HCT116 (cell line): ENCODE measurements around the gene PHF14. TPM values are rescaled to one million over a fixed set of nuclear protein-coding genes. Genes with fewer than 3 reads are reported as not detected.
A peak's percentile ranks its signal among the peaks of the same experiment; 100 is the strongest.

Experiments used
- ATAC-seq: fragments of 200-7000 bp; cut with Tn5 transposase; 2 replicates; pipeline ENCODE4 v1.9.1; 2020; ENCODE audit warnings: mild to moderate bottlenecking, moderate library complexity
- Bru-seq: library from RNA; stranded (reverse); fragments of 400-500 nt; gene quantifications from one replicate; lab custom pipeline; 2021; lab: Mats Ljungman, UMichigan
- BruChase-seq, 2 experiments: library from RNA; stranded (reverse); fragments of 400-500 nt; gene quantifications; one replicate each; lab custom pipeline; 2021; lab: Mats Ljungman, UMichigan
- BruUV-seq: library from RNA; stranded (reverse); fragments of 400-500 nt; replicated peaks from 2 replicates; lab custom pipeline; 2021; lab: Mats Ljungman, UMichigan
- CTCF ChIA-PET: fragments of 300-600 bp; sonication (Branson Sonifier 250); formaldehyde crosslinking; loops from one replicate; lab custom pipeline; 2021; ENCODE audit warnings: antibody characterized with exemption; lab: Charles Lee
- POLR2A ChIA-PET: fragments of 300-600, 350-600 bp; sonication (Branson Sonifier 250); formaldehyde crosslinking; loops from one replicate; lab custom pipeline; 2021; ENCODE audit warnings: antibody characterized with exemption; lab: Charles Lee
- RAD21 ChIA-PET, 2 experiments: fragments of 300-600 bp; sonication (Branson Sonifier 250); formaldehyde crosslinking; loops; one replicate each; lab custom pipeline; 2023; ENCODE audit warnings: low total read pairs in 2 of 2; ENCODE audit not compliant: uncharacterized antibody in 2 of 2, unreplicated experiment in 2 of 2, low non-redundant PET in 1 of 2; lab: Charles Lee
- DNase-seq: peaks from one replicate; pipeline ENCODE4 v3.0.0-alpha.2; 2010; ENCODE audit warnings: low read depth, low spot score
- H2AFZ ChIP-seq: fragments of 200-600 bp; shearing (Covaris generic), sonication (generic); 2 replicates; pipeline ENCODE4 v1.6.1; 2017; ENCODE audit warnings: low read depth, mixed run types, mixed read lengths, antibody characterized with exemption, low read length; ENCODE audit not compliant: poor library complexity, severe bottlenecking
- H3K27ac ChIP-seq: 2 replicates; pipeline ENCODE4 v1.5.1; 2012; ENCODE audit warnings: low read depth, low read length
- H3K27me3 ChIP-seq: fragments of 200-600 bp; sonication (generic); 2 replicates; pipeline ENCODE4 v1.6.1; 2016; ENCODE audit warnings: mixed run types, low read length, mixed read lengths; ENCODE audit not compliant: insufficient read depth
- H3K36me3 ChIP-seq, 2 experiments: fragments of 200-500 bp in 1 of 2; fragments of 200-600 bp in 1 of 2; sonication (Bioruptor generic) in 1 of 2; sonication (generic) in 1 of 2; 2 replicates each; pipeline versions ENCODE4 v1.5.1 to v1.6.1; 2014 to 2016; ENCODE audit warnings: low read length in 2 of 2, inconsistent platforms in 1 of 2, mixed read lengths in 1 of 2, mixed run types in 1 of 2; ENCODE audit not compliant: insufficient read depth in 2 of 2, control insufficient read depth in 1 of 2
- H3K4me1 ChIP-seq, 2 experiments: fragments of 200-600 bp in 1 of 2; sonication (generic) in 1 of 2; 2 replicates each; pipeline versions ENCODE4 v1.5.1 to v1.6.1; 2012 to 2017; ENCODE audit warnings: low read length in 2 of 2, inconsistent platforms in 1 of 2, mild to moderate bottlenecking in 1 of 2, mixed read lengths in 1 of 2, mixed run types in 1 of 2, moderate library complexity in 1 of 2; ENCODE audit not compliant: insufficient read depth in 2 of 2, control insufficient read depth in 1 of 2
- H3K4me2 ChIP-seq: fragments of 200-600 bp; sonication (generic); 2 replicates; pipeline ENCODE4 v1.6.1; 2017; ENCODE audit warnings: mixed run types, low read length, mixed read lengths
- H3K4me3 ChIP-seq, 2 experiments: fragments of 200-600 bp in 1 of 2; sonication (generic) in 1 of 2; replicated peaks in 1 of 2; 2 replicates each; pipeline ENCODE4 v1.5.1; 2011 to 2016; ENCODE audit warnings: low read length in 2 of 2, control low read depth in 1 of 2, low read depth in 1 of 2, mild to moderate bottlenecking in 1 of 2, mixed read lengths in 1 of 2, mixed run types in 1 of 2
- H3K79me2 ChIP-seq: fragments of 200-600 bp; sonication (generic); 2 replicates; pipeline ENCODE4 v1.6.1; 2017; ENCODE audit warnings: mild to moderate bottlenecking, mixed run types, low read length, moderate library complexity, mixed read lengths; ENCODE audit not compliant: insufficient read depth
- H3K9ac ChIP-seq: fragments of 200-600 bp; sonication (generic); 2 replicates; pipeline ENCODE4 v1.6.1; 2016; ENCODE audit warnings: low read length, mixed read lengths
- H3K9me2 ChIP-seq: fragments of 200-600 bp; sonication (generic), shearing (Covaris generic); 2 replicates; pipeline ENCODE4 v1.6.1; 2017; ENCODE audit warnings: mixed run types, mild to moderate bottlenecking, moderate library complexity; ENCODE audit not compliant: insufficient read depth
- H3K9me3 ChIP-seq, 2 experiments: fragments of 200-500 bp in 1 of 2; fragments of 200-600 bp in 1 of 2; sonication (Bioruptor generic) in 1 of 2; sonication (generic) in 1 of 2; 2 replicates each; pipeline ENCODE4 v1.6.1; 2014 to 2017; ENCODE audit warnings: low read length in 2 of 2, mixed read lengths in 2 of 2, inconsistent platforms in 1 of 2, low read depth in 1 of 2, mild to moderate bottlenecking in 1 of 2, mixed run types in 1 of 2, moderate library complexity in 1 of 2; ENCODE audit not compliant: control insufficient read depth in 1 of 2, insufficient read depth in 1 of 2
- H4K20me1 ChIP-seq: fragments of 200-600 bp; sonication (generic), shearing (Covaris generic); 2 replicates; pipeline ENCODE4 v1.6.1; 2017; ENCODE audit warnings: mixed run types, mild to moderate bottlenecking, moderate library complexity; ENCODE audit not compliant: insufficient read depth
- CBX3 ChIP-seq: IDR thresholded peaks from 2 replicates; pipeline ENCODE4 v1.6.1; 2012; ENCODE audit warnings: low read depth
- EZH2 ChIP-seq: fragments of 200-600 bp; sonication (generic); IDR thresholded peaks from 2 replicates; pipeline ENCODE4 v1.6.1; 2017; ENCODE audit warnings: antibody characterized with exemption, mixed run types
- EZH2phosphoT487 ChIP-seq: fragments of 200-600 bp; IDR thresholded peaks from 2 replicates; pipeline ENCODE4 v1.6.1; 2018; ENCODE audit warnings: antibody characterized with exemption, borderline replicate concordance
- FOSL1 ChIP-seq: IDR thresholded peaks from 2 replicates; pipeline ENCODE4 v1.6.1; 2012; ENCODE audit warnings: low read depth
- JUND ChIP-seq: IDR thresholded peaks from 2 replicates; pipeline ENCODE4 v1.6.1; 2012
- POLR2A ChIP-seq: IDR thresholded peaks from 2 replicates; pipeline ENCODE4 v1.7.0; 2011; ENCODE audit warnings: borderline replicate concordance; ENCODE audit not compliant: insufficient read depth, insufficient read length; ENCODE audit errors: extremely low read depth
- POLR2AphosphoS5 ChIP-seq: IDR thresholded peaks from 2 replicates; pipeline ENCODE4 v1.6.1; 2011; ENCODE audit warnings: mild to moderate bottlenecking, low read depth, low read length, moderate library complexity
- RAD21 ChIP-seq: IDR thresholded peaks from 2 replicates; pipeline ENCODE4 v1.6.1; 2012; ENCODE audit warnings: low read depth, mild to moderate bottlenecking
- SP1 ChIP-seq: IDR thresholded peaks from 2 replicates; pipeline ENCODE4 v1.6.1; 2012; ENCODE audit warnings: low read depth
- SRF ChIP-seq: IDR thresholded peaks from 2 replicates; pipeline ENCODE4 v1.6.1; 2012; ENCODE audit warnings: low read depth
- ZNF274 ChIP-seq: fragments of 200-500 bp; sonication (Bioruptor generic); IDR thresholded peaks from 2 replicates; pipeline ENCODE4 v1.6.1; 2014; ENCODE audit warnings: mild to moderate bottlenecking, low read depth, low read length, inconsistent platforms
- intact Hi-C: fragments of 100-400 bp; cut with micrococcal nuclease; formaldehyde crosslinking; loops from 2 replicates; pipeline ENCODE4 v1.10.0; 2022
- long read RNA-seq: library from polyadenylated mRNA; unstranded; transcript quantifications from one replicate; pipeline ENCODE4 v2.0.0, GENCODE V29; 2021; ENCODE audit not compliant: unreplicated experiment
- polyA plus RNA-seq: library from polyadenylated mRNA; unstranded; fragments of >200 nt; gene quantifications from 2 replicates; pipeline ENCODE4 v1.2.1, GENCODE V29; 2012; ENCODE audit warnings: missing spikeins
- total RNA-seq: library from RNA; stranded (reverse); gene quantifications from one replicate; pipeline ENCODE4 v1.2.1, GENCODE V29; 2021; ENCODE audit not compliant: unreplicated experiment
- TF ChIP-seq, protein P1 (sequence below): IDR thresholded peaks from 2 replicates; pipeline ENCODE4 v1.6.1; 2012
- TF ChIP-seq, protein P2 (sequence below), 3 experiments: fragments of 200-600 bp in 1 of 3; sonication (generic) in 1 of 3; IDR thresholded peaks in 2 of 3; conservative IDR thresholded peaks in 1 of 3; 2 replicates each; pipeline ENCODE4 v1.5.1; 2012 to 2017; ENCODE audit warnings: low read depth in 2 of 3, low read length in 2 of 3, antibody characterized with exemption in 1 of 3, borderline replicate concordance in 1 of 3, control low read depth in 1 of 3, mild to moderate bottlenecking in 1 of 3, mixed read lengths in 1 of 3, mixed run types in 1 of 3, moderate library complexity in 1 of 3; ENCODE audit not compliant: insufficient read depth in 1 of 3
- TF ChIP-seq, protein P3 (sequence below): IDR thresholded peaks from 2 replicates; pipeline ENCODE4 v1.6.1; 2011; ENCODE audit warnings: mild to moderate bottlenecking, low read length, moderate library complexity; ENCODE audit not compliant: insufficient replicate concordance; ENCODE audit errors: extremely low read depth
- TF ChIP-seq, protein P4 (sequence below): IDR thresholded peaks from 2 replicates; pipeline ENCODE4 v1.6.1; 2012

Gene PHF14, protein sequence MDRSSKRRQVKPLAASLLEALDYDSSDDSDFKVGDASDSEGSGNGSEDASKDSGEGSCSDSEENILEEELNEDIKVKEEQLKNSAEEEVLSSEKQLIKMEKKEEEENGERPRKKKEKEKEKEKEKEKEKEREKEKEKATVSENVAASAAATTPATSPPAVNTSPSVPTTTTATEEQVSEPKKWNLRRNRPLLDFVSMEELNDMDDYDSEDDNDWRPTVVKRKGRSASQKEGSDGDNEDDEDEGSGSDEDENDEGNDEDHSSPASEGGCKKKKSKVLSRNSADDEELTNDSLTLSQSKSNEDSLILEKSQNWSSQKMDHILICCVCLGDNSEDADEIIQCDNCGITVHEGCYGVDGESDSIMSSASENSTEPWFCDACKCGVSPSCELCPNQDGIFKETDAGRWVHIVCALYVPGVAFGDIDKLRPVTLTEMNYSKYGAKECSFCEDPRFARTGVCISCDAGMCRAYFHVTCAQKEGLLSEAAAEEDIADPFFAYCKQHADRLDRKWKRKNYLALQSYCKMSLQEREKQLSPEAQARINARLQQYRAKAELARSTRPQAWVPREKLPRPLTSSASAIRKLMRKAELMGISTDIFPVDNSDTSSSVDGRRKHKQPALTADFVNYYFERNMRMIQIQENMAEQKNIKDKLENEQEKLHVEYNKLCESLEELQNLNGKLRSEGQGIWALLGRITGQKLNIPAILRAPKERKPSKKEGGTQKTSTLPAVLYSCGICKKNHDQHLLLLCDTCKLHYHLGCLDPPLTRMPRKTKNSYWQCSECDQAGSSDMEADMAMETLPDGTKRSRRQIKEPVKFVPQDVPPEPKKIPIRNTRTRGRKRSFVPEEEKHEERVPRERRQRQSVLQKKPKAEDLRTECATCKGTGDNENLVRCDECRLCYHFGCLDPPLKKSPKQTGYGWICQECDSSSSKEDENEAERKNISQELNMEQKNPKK
- total RNA-seq = 13.8 TPM
- 3.3 and 3.6 TPM in 2 replicates for polyA plus RNA-seq
- percentile 86 among the genes with signal in this experiment for Bru-seq, nascent RNA
- percentile 60 among the genes with signal in this experiment for BruChase-seq, experiment 1, labeled RNA remaining after a 6-hour chase
- BruChase-seq, experiment 2, labeled RNA remaining after a 2-hour chase = percentile 77 among the genes with signal in this experiment
- long read RNA-seq, transcript PHF14-202 (17 exons, 2,627 nt) = major isoform, 5 of 12 reads
- long read RNA-seq, partial matches to known transcripts = 0 of 12 reads
- long read RNA-seq, other reads (novel, unspliced or antisense) = 7 of 12 reads

DNA sequence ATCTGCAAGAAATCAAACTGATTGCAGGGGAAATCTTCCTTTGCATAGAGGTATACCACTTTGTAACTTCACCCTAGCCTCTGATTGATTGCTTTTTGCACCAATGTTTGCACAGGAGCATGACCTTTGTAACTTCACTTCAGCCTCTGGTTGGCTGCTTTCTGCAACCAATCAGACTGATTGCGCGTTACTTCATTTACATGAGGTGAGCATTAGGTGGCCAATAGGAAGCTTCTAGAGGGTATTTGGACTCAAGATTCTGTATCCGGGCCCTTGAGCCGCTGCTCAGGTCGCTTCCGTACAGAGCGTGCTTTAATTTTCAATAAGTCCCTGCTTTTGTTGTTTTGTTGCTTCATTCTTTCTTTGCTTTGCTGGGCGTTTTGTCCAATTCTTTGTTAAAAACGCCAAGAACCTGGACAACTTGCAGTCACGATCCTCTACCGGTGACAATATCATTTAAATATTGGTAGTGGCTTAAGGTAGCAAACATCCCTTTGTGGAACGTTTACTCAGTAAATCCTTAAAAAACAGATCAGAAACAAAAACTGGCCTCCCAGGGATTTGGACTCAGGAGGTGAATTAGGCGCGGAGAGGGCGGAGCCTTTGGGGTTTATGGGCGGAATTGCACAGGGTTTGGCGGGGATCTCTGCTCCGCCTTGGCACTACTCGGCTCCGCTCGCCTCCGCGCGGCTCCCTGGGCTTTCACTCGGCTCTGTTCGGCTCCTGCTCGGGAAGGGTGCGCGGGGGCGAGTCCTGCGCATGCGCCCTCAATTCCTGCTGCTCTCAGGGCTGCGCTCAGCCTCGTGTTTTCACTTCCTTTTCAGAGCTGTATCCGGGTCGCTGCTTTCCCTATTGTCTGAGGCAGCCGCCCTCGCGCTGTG is at the start of gene PHF14:
Gene PHF14, plus strand, starts transcription at position 812 of the 881 bp plus-strand sequence. CDS start 452 bp downstream, outside the sequence.
- Histone ChIP-seq H3K36me3 (peaks cover 4 to 5% of the 10 kb centered on the region in 2 experiments; a peak in 1 of 4 replicates), H3K9me3 (no peaks in the 10 kb centered on the region), H4K20me1 (no peaks in the 10 kb centered on the region), H3K79me2 (peaks cover 42% of the 10 kb centered on the region), H3K27ac (peak within 1 kb of the TSS; percentile 76), H3K9ac (peak within 1 kb of the TSS; percentile 94), H3K4me3 (peak within 1 kb of the TSS; percentile 83 to 92), H3K9me2 (no peaks in the 10 kb centered on the region; the same call in 1 of the 2 replicates), H3K4me1 (peaks cover 0 to 21% of the 10 kb centered on the region in 2 experiments; a peak in 3 of 4 replicates), H3K27me3 (no peaks in the 10 kb centered on the region), H2AFZ (peak within 1 kb of the TSS; percentile 99), H3K4me2 (peak within 1 kb of the TSS; percentile 96)
- ATAC-seq (peak; percentile 99), DNase-seq (peak; percentile 93)
- ChIA-PET CTCF (no interaction called here), POLR2A (interaction anchor here (0.7 kb wide), 2 partner anchors 10 to 118 kb away, joined by 3 read pairs; no protein-coding TSS in a partner anchor), RAD21 (no interaction called here)
- intact Hi-C loops = loop anchor here (1.0 kb wide), 1 partner anchor 33 kb away; a partner anchor contains a TSS
- BruUV-seq = no TSS peak
- TF ChIP-seq EZH2phosphoT487 = no peak
- TF ChIP-seq, protein P1, sequence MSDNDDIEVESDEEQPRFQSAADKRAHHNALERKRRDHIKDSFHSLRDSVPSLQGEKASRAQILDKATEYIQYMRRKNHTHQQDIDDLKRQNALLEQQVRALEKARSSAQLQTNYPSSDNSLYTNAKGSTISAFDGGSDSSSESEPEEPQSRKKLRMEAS = peak; percentile 86
- peak; percentile 88 for TF ChIP-seq SP1
- peak; percentile 92 for TF ChIP-seq POLR2AphosphoS5
- no peak for TF ChIP-seq ZNF274
- TF ChIP-seq JUND = no peak
- TF ChIP-seq POLR2A = peak; percentile 23
- no peak for TF ChIP-seq EZH2
- no peak for TF ChIP-seq RAD21
- TF ChIP-seq, protein P2, sequence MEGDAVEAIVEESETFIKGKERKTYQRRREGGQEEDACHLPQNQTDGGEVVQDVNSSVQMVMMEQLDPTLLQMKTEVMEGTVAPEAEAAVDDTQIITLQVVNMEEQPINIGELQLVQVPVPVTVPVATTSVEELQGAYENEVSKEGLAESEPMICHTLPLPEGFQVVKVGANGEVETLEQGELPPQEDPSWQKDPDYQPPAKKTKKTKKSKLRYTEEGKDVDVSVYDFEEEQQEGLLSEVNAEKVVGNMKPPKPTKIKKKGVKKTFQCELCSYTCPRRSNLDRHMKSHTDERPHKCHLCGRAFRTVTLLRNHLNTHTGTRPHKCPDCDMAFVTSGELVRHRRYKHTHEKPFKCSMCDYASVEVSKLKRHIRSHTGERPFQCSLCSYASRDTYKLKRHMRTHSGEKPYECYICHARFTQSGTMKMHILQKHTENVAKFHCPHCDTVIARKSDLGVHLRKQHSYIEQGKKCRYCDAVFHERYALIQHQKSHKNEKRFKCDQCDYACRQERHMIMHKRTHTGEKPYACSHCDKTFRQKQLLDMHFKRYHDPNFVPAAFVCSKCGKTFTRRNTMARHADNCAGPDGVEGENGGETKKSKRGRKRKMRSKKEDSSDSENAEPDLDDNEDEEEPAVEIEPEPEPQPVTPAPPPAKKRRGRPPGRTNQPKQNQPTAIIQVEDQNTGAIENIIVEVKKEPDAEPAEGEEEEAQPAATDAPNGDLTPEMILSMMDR (IDR thresholded peaks at IDR 0.05 in 2 of 3, conservative IDR thresholded peaks at IDR 0.05 in 1 of 3; ENCODE audit: borderline replicate concordance in 1 of 3, insufficient read depth in 1 of 3, low read depth in 2 of 3, low read length in 2 of 3) = no peak
- TF ChIP-seq FOSL1 = no peak
- no peak for TF ChIP-seq CBX3
- TF ChIP-seq, protein P3, sequence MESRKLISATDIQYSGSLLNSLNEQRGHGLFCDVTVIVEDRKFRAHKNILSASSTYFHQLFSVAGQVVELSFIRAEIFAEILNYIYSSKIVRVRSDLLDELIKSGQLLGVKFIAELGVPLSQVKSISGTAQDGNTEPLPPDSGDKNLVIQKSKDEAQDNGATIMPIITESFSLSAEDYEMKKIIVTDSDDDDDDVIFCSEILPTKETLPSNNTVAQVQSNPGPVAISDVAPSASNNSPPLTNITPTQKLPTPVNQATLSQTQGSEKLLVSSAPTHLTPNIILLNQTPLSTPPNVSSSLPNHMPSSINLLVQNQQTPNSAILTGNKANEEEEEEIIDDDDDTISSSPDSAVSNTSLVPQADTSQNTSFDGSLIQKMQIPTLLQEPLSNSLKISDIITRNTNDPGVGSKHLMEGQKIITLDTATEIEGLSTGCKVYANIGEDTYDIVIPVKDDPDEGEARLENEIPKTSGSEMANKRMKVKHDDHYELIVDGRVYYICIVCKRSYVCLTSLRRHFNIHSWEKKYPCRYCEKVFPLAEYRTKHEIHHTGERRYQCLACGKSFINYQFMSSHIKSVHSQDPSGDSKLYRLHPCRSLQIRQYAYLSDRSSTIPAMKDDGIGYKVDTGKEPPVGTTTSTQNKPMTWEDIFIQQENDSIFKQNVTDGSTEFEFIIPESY = no peak
- TF ChIP-seq, protein P4, sequence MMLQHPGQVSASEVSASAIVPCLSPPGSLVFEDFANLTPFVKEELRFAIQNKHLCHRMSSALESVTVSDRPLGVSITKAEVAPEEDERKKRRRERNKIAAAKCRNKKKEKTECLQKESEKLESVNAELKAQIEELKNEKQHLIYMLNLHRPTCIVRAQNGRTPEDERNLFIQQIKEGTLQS = no peak
- 0 out of 2 replicates have a peak, but pooled peaks have one; percentile 23 for TF ChIP-seq SRF
